Measurements from ENCODE around the gene TTC7B. TPM values are rescaled to one million over a fixed set of nuclear protein-coding genes. Genes with fewer than 3 reads are reported as not detected.

The TTC7B gene
- total and polyA plus RNA-seq, 2 of the 8 experiments (the other 6 are each of a cell fraction or from before 2014, with no cell fraction given): 23.7 to 34.0 TPM

DNA sequence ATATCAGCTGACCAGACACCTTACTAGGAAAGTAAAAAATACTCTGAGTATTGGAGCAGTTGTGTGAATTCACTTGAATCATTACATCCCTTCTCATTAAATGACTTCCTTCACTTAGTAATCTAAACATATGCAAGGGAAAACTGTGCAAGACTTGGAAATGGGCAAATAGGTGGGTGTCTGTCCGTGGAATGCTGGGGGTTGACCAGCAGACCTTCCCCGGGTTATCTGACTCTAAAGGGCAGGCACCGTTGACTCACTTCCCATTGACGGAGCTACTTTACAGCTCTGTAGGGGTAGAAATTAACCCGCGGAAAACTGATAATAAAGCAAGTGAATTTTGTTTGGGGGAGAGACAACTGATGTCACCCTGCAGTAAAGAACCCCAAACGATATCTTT, 199.3 kb downstream of the TTC7B start:
- Histone ChIP-seq H2AK5ac (ENCODE audit: low read depth, low read length) (no peak overlapping the region), H2AFZ (ENCODE audit: low read length) (no peak overlapping the region), H3K23me2 (ENCODE audit: low read depth, low read length) (no peaks in the 10 kb centered on the region), H3K4me2 (ENCODE audit: insufficient read depth in 1 of 2, low read depth in 2 of 2, low read length in 2 of 2) (no peak overlapping the region), H2BK12ac (ENCODE audit: low read depth, low read length) (no peak overlapping the region), H3K23ac (ENCODE audit: insufficient read length) (no peak overlapping the region), H2BK15ac (ENCODE audit: low read length) (no peak overlapping the region), H3K9me3 (ENCODE audit: insufficient read depth in 2 of 2, low read depth in 1 of 2, low read length in 1 of 2) (no peaks in the 10 kb centered on the region), H3K79me1 (ENCODE audit: low read depth, low read length) (no peaks in the 10 kb centered on the region), H3K4ac (replicated peaks; ENCODE audit: insufficient read length, low read depth, low read length) (no peak overlapping the region), H3K27ac (ENCODE audit: low read depth, low read length) (no peak overlapping the region), H3K79me2 (ENCODE audit: control insufficient read depth in 1 of 2, insufficient read depth in 2 of 2, low read length in 2 of 2) (no peaks in the 10 kb centered on the region), H3K14ac (ENCODE audit: insufficient read length) (no peak overlapping the region), H3K56ac (replicated peaks; ENCODE audit: insufficient read length, low read depth, low read length) (no peak overlapping the region), H4K91ac (replicated peaks; ENCODE audit: insufficient read length, low read length) (no peak overlapping the region), H2BK120ac (replicated peaks; ENCODE audit: low read depth, low read length) (no peak overlapping the region), H3K4me3 (ENCODE audit: extremely low read depth in 1 of 4, insufficient read depth in 2 of 4, low read depth in 3 of 4, low read length in 4 of 4) (no peak overlapping the region), H4K8ac (ENCODE audit: extremely low read depth, insufficient read depth, low read length) (no peak overlapping the region), H3K18ac (ENCODE audit: extremely low read depth, low read length) (no peak overlapping the region), H4K5ac (ENCODE audit: insufficient read length, low read depth, low read length) (no peak overlapping the region), H4K20me1 (replicated peaks in 1 of 2; ENCODE audit: control insufficient read depth in 1 of 2, insufficient read depth in 2 of 2, low read length in 2 of 2) (no peaks in the 10 kb centered on the region), H3K9ac (replicated peaks in 1 of 4; ENCODE audit: extremely low read depth in 1 of 4, low read depth in 3 of 4, low read length in 3 of 4) (no peak overlapping the region), H3K4me1 (replicated peaks in 1 of 4; ENCODE audit: control insufficient read depth in 3 of 4, insufficient read depth in 4 of 4, low read length in 3 of 4) (peaks cover 4 to 15% (median 10%) of the 10 kb centered on the region in 4 experiments; a peak in 5 of 7 replicates), H3K36me3 (ENCODE audit: control insufficient read depth in 2 of 4, insufficient read depth in 4 of 4, low read length in 3 of 4) (no peaks in the 10 kb centered on the region), H2BK20ac (ENCODE audit: low read length) (no peak overlapping the region), H2BK5ac (ENCODE audit: low read depth, low read length) (no peak overlapping the region), H3K27me3 (replicated peaks in 1 of 4; ENCODE audit: control insufficient read depth in 3 of 4, extremely low read depth in 1 of 4, insufficient read depth in 3 of 4, low read length in 3 of 4) (no peaks in the 10 kb centered on the region; a peak in 1 of 7 replicates)
- POLR2A ChIA-PET (ENCODE audit: partially characterized antibody): no interaction called here
- FAIRE-seq (no peak), DNase-seq (ENCODE audit: low read depth in 1 of 2, low spot score in 2 of 2) (no peak)
- CTCF ChIA-PET (ENCODE audit: partially characterized antibody): interaction anchor here (0.7 to 1.2 kb wide), 3 partner anchors 26 to 80 kb away, joined by 3 to 4 read pairs (median 3); no protein-coding TSS in a partner anchor
- TF ChIP-seq TAF1 (IDR thresholded peaks at IDR 0.05; ENCODE audit: low read depth, low read length): no peak
- TF ChIP-seq CBX5 (IDR thresholded peaks at IDR 0.05; ENCODE audit: low read depth, low read length): no peak
- TF ChIP-seq CTBP2 (IDR thresholded peaks at IDR 0.05; ENCODE audit: borderline replicate concordance, insufficient read depth, insufficient read length, low read length): no peak
- no peak for TF ChIP-seq KDM5A (IDR thresholded peaks at IDR 0.05; ENCODE audit: low read length)
- 84% methylated on average over 7 of the region's 7 CpGs; no CpG with 5 or more reads in 1 of the 2 experiments for WGBS, 2 experiments (ENCODE audit: extremely low coverage in 1 of 2, insufficient coverage in 1 of 2, insufficient read length in 1 of 2, insufficient replicate concordance in 2 of 2, low coverage in 1 of 2, low lambda C conversion rate in 2 of 2, missing lambda C conversion rate in 1 of 2)
